GM12865 (cell line): Measurements from ENCODE around the gene CLIC5.

ENCODE experiments used
- DNase-seq: peaks from one replicate; pipeline ENCODE4 v3.0.0; 2010; ENCODE audit warnings: low read depth
- H3K4me3 ChIP-seq: 2 replicates; pipeline ENCODE4 v1.5.1; 2011; ENCODE audit warnings: mild to moderate bottlenecking, low read depth, low read length, control low read depth
- CTCF ChIP-seq: IDR thresholded peaks from 2 replicates; pipeline ENCODE4 v1.5.1; 2011; ENCODE audit warnings: low read length, control low read depth, low read depth, inconsistent platforms; ENCODE audit not compliant: insufficient read depth; ENCODE audit errors: missing control alignments

The CLIC5 gene

DNA sequence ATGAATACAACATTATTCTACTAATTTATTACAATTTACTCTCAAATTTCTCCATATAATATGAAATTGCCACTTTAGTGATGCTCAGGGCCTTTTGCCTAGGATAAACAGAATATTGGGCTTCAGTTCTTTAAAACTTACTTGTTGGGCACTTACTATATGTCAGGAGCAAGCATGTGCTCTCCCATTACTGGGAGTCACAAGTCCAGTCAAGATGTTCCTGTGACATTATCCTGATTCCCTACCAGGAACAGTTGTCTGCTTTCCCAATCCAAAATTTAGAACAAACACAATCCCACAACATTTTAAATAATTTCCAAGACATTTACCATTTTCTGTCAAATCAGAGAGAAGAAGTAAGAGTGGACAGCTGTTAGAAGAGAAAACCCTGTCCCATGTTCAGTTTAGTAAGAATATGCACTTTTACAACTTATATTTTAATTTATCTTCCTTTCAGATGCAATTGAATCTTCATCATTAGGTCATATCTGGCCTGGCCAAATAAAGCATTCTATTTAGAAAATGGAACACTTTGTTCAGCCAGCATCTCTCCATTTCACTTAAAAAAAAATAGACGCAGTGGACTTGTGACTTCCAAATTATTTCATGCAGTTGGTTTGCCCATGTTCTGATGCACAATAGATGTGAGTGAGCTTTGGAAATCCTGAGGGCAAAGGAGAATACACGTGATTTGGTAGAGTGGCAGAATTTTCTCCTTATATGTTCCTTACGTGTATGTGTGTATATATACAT, 159.8 kb downstream of the CLIC5 start:
- no peak for DNase-seq
- no peak for TF ChIP-seq CTCF
- no peak overlapping the region for H3K4me3 ChIP-seq

DNA sequence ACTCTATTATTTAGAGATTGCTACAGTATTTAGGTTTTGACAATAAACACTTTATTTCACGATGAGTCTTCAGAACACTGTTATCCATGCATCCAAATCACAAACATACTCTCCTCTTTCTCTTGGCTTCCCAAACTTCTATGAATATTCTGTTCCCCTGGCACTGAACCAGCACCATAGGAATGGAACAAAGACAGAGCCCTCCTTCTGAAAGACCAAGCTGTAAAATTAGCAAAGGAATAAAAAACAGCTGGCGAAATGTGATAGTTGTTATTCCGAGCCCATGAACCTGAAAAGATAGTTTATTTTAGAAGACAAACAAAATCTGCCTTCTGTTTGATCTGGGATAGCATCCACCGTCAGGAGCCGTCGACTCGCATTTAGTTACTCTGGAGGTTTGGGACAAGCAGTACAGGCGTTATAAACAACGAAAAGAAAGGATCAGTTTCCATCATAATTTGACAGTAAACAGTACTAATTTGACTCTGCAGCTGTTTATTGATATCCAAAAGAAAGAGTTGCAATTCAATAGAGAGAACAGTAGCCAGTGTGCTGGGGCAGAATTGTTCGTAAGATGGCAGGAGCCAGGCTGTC, 161.4 kb downstream of the CLIC5 start:
- H3K4me3 ChIP-seq = no peak overlapping the region
- no peak for TF ChIP-seq CTCF

GRCh38 chr6:45851034-45851400, 164.6 kb downstream of the CLIC5 start:
- no peak for TF ChIP-seq CTCF
- DNase-seq = no peak
- no peak overlapping the region for H3K4me3 ChIP-seq

More for the DNA sequence above, 161.4 kb downstream of the CLIC5 start:
- no peak for DNase-seq

GRCh38 chr6:45850378-45851033, 165.2 kb downstream of the CLIC5 start:
- H3K4me3 ChIP-seq = no peak overlapping the region
- TF ChIP-seq CTCF = no peak
- DNase-seq = no peak

DNA sequence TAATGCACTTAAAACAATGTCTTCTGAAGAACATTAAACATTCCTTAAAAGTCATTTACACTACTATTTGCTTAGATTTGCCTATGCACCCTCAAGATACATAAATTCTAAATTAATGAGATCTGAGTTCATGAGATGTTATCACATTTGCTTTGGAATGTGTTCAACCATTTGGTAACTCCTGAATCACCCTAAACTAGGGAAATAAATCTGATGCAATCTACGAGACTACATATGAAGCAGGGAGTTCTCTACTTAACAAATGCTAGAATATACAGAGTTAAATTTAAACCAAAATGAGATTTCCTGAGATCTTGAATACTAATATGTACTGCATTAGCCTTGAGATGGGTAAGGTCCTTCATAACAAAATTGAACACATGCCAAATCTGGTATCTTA, 170.1 kb downstream of the CLIC5 start:
- no peak for DNase-seq
- TF ChIP-seq CTCF = no peak
- H3K4me3 ChIP-seq = no peak overlapping the region

GRCh38 chr6:45844986-45845385, 170.7 kb downstream of the CLIC5 start:
- no peak for DNase-seq
- H3K4me3 ChIP-seq = no peak overlapping the region
- TF ChIP-seq CTCF = no peak
